Stimulated activated CD4-positive, alpha-beta T cell treated with anti-CD3 and anti-CD28 coated beads, Interleukin-1b, Interleukin-23, amount 100 ng/mL, for 1 hour (primary cell): ENCODE results near the gene COG4.

Experiments
- DNase-seq, 2 donors: peaks; one replicate each; pipeline ENCODE4 v3.0.0-alpha.2; 2020; ENCODE audit warnings: low read depth in 2 of 2

The COG4 gene

GRCh38 chr16:70434484-70435260, 88.7 kb downstream of the COG4 start:
- DNase-seq: no peak

- DNase-seq: no peak
These were observed 89.8 kb downstream of the COG4 start for GRCh38 chr16:70433458-70434103.

- no peak for DNase-seq
These were observed 90.5 kb downstream of the COG4 start for GRCh38 chr16:70432723-70433457.

- no peak for DNase-seq
These were observed 91.0 kb downstream of the COG4 start for GRCh38 chr16:70432356-70432722.

- DNase-seq: no peak
These were observed 92.5 kb downstream of the COG4 start for GRCh38 chr16:70430667-70431536.
